ENCODE data around the gene MAF. TPM values are rescaled to one million over a fixed set of nuclear protein-coding genes. Genes with fewer than 3 reads are reported as not detected.

MAF gene
- total and polyA plus RNA-seq, 2 of the 4 experiments (the other 2 are of a cell fraction) = under 0.01 to 0.02 TPM

DNA sequence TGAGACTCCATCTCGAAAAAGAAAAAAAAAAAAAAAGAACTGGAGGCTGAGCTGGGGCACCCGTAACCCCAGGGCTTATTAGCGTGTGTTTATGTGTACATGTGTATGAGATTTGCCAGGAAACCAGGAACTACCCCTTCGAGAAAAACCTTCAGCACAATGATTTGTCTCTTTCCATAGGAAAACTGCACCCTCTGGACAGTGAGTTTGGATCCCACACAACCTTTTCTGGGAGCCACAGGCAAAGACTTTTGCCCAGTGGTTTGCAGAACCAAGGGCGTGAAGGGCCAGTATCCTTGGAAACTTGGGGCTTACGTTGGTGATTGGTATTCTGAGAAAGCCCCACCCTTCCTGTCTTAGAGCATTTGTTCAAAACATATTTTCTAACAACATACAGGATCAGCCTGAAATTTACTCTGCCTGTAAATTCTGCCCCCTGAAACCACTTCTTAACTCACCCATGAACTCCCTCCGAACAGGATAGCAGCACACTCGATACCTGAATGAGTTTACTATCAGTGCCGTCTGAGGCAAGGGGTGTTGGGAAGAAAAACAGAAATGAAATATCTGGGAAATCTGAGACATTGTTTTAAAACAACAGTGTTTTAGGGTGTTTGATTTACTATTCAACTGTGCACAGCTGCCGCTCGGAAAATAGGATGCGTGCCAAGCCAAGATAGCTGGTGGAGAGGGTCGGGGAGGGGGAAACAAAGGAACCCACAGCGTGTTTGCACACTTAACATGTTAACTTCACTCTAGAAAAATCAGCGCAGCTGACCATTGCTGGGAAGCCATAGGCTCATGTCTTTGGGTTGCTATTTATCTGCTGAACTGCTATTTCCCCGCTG lies 40.2 kb upstream of the MAF start:
- Histone ChIP-seq H3K27ac (ENCODE audit: insufficient read depth, low read length) (no peak overlapping the region), H3K9me1 (ENCODE audit: insufficient read depth, low read length) (no peaks in the 10 kb centered on the region), H3K27me3 (ENCODE audit: control insufficient read depth, insufficient read depth, low read length) (no peaks in the 10 kb centered on the region), H3K23ac (ENCODE audit: low read depth, low read length) (no peak overlapping the region), H3K18ac (ENCODE audit: low read depth, low read length) (no peak overlapping the region), H3K79me1 (ENCODE audit: low read depth in 1 of 2, low read length in 2 of 2) (no peaks in the 10 kb centered on the region), H3K4me1 (ENCODE audit: control insufficient read depth, insufficient read depth, low read length) (no peaks in the 10 kb centered on the region), H2BK20ac (ENCODE audit: low read depth, low read length) (no peak overlapping the region), H2BK15ac (ENCODE audit: low read depth, low read length) (no peak overlapping the region), H3K9me3 (ENCODE audit: control insufficient read depth, insufficient read depth, low read length) (peaks cover 6% of the 10 kb centered on the region), H3K4me3 (ENCODE audit: insufficient read depth, low read depth, low read length) (no peak overlapping the region), H3K4ac (ENCODE audit: low read depth, low read length) (no peak overlapping the region), H3K9ac (ENCODE audit: low read depth, low read length) (no peak overlapping the region), H3K14ac (replicated peaks; ENCODE audit: low read depth, low read length) (no peak overlapping the region), H4K5ac (ENCODE audit: low read depth, low read length) (no peak overlapping the region), H4K8ac (ENCODE audit: low read depth in 2 of 2, low read length in 2 of 2) (no peak overlapping the region), H4K20me1 (ENCODE audit: insufficient read depth, low read length) (no peaks in the 10 kb centered on the region), H3K56ac (ENCODE audit: extremely low read depth, insufficient read depth, low read length) (no peak overlapping the region), H3K36me3 (ENCODE audit: control insufficient read depth, insufficient read depth, low read length) (no peaks in the 10 kb centered on the region), H2AK5ac (ENCODE audit: low read depth, low read length) (no peak overlapping the region), H3K4me2 (ENCODE audit: low read depth, low read length) (no peak overlapping the region), H2AK9ac (replicated peaks; ENCODE audit: low read depth, low read length, poor library complexity) (no peak overlapping the region), H2BK5ac (ENCODE audit: low read depth, low read length, poor library complexity, severe bottlenecking) (no peak overlapping the region), H2AFZ (replicated peaks; ENCODE audit: low read length, poor library complexity) (no peak overlapping the region), H4K91ac (ENCODE audit: insufficient read depth, low read depth, low read length) (no peak overlapping the region), H2BK120ac (ENCODE audit: low read depth, low read length) (no peak overlapping the region)
- DNase-seq = no peak
- WGBS, 2 experiments (ENCODE audit: extremely low coverage in 2 of 2, insufficient read length in 1 of 2) = no CpG with 5 or more reads among the region's 16 CpGs
- dilution Hi-C loops (cut with HindIII; ENCODE audit: low sequenced_read_pairs, unreplicated experiment) = no loop called here
- TF ChIP-seq BHLHE40 (IDR thresholded peaks at IDR 0.05; ENCODE audit: low read depth, low read length) (no peak), NFE2L2 (IDR thresholded peaks at IDR 0.05; ENCODE audit: low read depth, low read length) (no peak), RCOR1 (IDR thresholded peaks at IDR 0.05; ENCODE audit: insufficient replicate concordance, low read length) (no peak), RAD21 (IDR thresholded peaks at IDR 0.05; ENCODE audit: low read length) (no peak), CEBPB (IDR thresholded peaks at IDR 0.05; ENCODE audit: low read depth, low read length) (no peak), MAZ (IDR thresholded peaks at IDR 0.05; ENCODE audit: borderline replicate concordance, low read depth, low read length) (no peak), CHD1 (IDR thresholded peaks at IDR 0.05; ENCODE audit: low read depth, low read length) (no peak), RFX5 (IDR thresholded peaks at IDR 0.05; ENCODE audit: low read depth, low read length) (no peak), FOS (IDR thresholded peaks at IDR 0.05; ENCODE audit: low read depth, low read length) (no peak)
- TF ChIP-seq, protein P1, sequence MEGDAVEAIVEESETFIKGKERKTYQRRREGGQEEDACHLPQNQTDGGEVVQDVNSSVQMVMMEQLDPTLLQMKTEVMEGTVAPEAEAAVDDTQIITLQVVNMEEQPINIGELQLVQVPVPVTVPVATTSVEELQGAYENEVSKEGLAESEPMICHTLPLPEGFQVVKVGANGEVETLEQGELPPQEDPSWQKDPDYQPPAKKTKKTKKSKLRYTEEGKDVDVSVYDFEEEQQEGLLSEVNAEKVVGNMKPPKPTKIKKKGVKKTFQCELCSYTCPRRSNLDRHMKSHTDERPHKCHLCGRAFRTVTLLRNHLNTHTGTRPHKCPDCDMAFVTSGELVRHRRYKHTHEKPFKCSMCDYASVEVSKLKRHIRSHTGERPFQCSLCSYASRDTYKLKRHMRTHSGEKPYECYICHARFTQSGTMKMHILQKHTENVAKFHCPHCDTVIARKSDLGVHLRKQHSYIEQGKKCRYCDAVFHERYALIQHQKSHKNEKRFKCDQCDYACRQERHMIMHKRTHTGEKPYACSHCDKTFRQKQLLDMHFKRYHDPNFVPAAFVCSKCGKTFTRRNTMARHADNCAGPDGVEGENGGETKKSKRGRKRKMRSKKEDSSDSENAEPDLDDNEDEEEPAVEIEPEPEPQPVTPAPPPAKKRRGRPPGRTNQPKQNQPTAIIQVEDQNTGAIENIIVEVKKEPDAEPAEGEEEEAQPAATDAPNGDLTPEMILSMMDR (conservative IDR thresholded peaks at IDR 0.05; ENCODE audit: low read depth, low read length) = no peak
- TF ChIP-seq, protein P2, sequence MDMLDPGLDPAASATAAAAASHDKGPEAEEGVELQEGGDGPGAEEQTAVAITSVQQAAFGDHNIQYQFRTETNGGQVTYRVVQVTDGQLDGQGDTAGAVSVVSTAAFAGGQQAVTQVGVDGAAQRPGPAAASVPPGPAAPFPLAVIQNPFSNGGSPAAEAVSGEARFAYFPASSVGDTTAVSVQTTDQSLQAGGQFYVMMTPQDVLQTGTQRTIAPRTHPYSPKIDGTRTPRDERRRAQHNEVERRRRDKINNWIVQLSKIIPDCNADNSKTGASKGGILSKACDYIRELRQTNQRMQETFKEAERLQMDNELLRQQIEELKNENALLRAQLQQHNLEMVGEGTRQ (IDR thresholded peaks at IDR 0.05; ENCODE audit: low read depth, low read length) = no peak
- ChIA-PET CTCF (no interaction called here), POLR2A (ENCODE audit: unreplicated experiment) (no interaction called here)
- in situ Hi-C loops (cut with MboI; ENCODE audit: low sequenced_read_pairs) = no loop called here
- no TSS peak for BruUV-seq (replicated peaks)
- ATAC-seq (ENCODE audit: low read depth) = no peak
- intact Hi-C loops (cut with micrococcal nuclease) = no loop called here

All from IMR-90 (cell line).